Activated T-helper 1 cell treated with Interleukin-2 at 50 U/mL for 16 hours (primary cell): ENCODE data around the gene KNCN.

Source experiments
- DNase-seq: peaks from one replicate; pipeline ENCODE4 v3.0.0-alpha.2; 2020; ENCODE audit warnings: low read depth

Gene KNCN

DNA sequence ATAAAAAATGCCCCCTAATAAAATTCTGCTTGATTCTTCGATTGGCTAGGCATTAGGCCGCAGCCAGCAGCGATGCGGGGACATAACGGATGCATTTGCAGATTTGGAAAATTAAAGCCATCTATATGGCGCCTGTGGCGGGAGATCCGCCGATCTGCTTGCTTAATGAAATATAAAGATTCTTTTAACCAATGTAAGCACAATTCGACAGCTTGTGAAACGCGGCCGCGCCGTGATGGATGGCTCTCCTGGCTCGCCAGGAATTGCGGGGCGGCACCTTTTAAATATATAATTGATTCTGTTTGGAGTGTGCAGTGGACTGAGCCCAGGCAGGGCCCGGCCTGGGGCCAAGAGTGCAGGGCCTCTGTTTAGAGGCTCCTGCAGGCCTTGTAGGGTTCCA is 53.8 kb downstream of the KNCN start:
- no peak for DNase-seq

DNA sequence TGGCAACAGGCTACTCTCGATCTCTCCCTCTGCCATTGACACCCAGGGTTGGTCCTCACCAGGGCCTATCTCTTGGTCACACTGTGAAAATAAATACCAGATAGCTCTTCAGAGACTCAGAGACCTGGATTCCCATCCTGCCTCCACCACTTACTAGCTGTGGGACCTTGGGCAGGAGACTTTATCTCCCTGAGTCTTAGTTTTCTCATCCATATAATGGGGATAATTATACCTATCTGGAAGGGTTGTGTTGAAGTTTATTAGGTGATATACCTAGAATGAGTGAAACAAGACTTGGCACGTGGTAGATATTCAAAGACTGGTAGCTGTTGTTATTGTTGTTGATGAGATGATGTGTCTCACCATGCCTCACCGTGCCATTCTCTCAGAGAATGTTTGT is 54.4 kb downstream of the KNCN start:
- DNase-seq: no peak

DNA sequence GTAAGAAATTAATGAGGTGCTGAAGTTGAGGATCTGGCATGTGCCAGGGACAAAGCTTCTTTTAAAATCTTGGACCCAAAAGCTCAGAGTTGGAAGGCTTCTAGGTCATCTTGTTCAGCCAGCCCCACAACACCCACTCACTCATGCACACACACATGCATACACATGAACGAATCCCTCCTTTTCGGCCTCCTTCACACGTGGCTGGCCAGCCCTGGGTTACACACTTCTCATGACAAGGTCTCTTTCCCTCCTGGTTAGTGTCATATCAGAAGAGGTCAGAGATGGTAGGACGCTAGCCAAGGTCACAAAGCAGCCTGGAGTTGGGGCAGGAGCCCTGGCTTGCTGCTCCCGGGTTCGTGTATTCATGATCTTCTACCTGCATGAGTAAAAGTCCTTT is 54.9 kb downstream of the KNCN start:
- DNase-seq: no peak

DNA sequence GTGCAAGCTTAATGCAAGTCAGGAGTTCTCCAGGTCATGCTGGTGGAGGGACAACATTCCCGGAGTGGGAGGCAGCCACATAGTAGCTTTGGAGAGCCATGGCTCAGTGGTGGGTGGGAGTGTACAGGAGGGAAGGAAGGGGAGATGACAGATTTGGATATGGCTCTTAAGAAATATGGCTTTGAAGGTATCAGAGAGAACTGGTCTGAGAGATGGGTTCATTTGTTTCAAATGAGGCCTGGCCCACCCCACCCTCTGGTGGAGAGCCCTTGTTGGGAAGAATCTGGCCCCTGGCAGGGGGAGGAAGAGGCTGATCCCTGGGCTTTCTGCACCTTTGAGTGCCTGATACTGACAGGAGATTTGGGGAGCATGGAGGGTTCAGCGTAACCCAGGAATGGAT is 55.7 kb downstream of the KNCN start:
- DNase-seq: no peak
